BLaER1 treated with 17β-estradiol and CSF1 and Interleukin-3, amounts not matched to agents 10 nM and 100 nM (cell line): Measurements from ENCODE around the gene TMIE.

Experiments used
- H3K27ac ChIP-seq, 11 experiments: shearing (Covaris generic); formaldehyde crosslinking; 2 replicates each; pipeline ENCODE4 v1.8.1; 2022
- H3K27me3 ChIP-seq, 11 experiments: shearing (Covaris generic); formaldehyde crosslinking; 2 replicates each; pipeline ENCODE4 v1.8.1; 2022
- H3K36me3 ChIP-seq, 11 experiments: shearing (Covaris generic); formaldehyde crosslinking; 2 replicates each; pipeline ENCODE4 v1.8.1; 2022
- H3K4me1 ChIP-seq, 10 experiments: shearing (Covaris generic); formaldehyde crosslinking; 2 replicates each; pipeline ENCODE4 v1.8.1; 2022
- H3K4me2 ChIP-seq, 11 experiments: shearing (Covaris generic); formaldehyde crosslinking; 2 replicates each; pipeline ENCODE4 v1.8.1; 2022
- H3K4me3 ChIP-seq, 10 experiments: shearing (Covaris generic); formaldehyde crosslinking; 2 replicates each; pipeline ENCODE4 v1.8.1; 2022
- H3K9ac ChIP-seq, 11 experiments: shearing (Covaris generic); formaldehyde crosslinking; 2 replicates each; pipeline ENCODE4 v1.8.1; 2022
- H3K9me3 ChIP-seq, 11 experiments: shearing (Covaris generic); formaldehyde crosslinking; replicated peaks in 1 of 11; 2 replicates each; pipeline ENCODE4 v1.8.1; 2022
- H4K20me1 ChIP-seq, 11 experiments: shearing (Covaris generic); formaldehyde crosslinking; 2 replicates each; pipeline ENCODE4 v1.8.1; 2022
- Cebpa-rat ChIP-seq, 11 experiments: shearing (Covaris generic); IDR thresholded peaks; 2 replicates each; pipeline ENCODE4 v1.8.1; 2022

The TMIE gene

GRCh38 chr3:46708401-46709156 lies 7.4 kb downstream of the TMIE start:
- no peaks in the 10 kb centered on the region for H3K27me3 ChIP-seq
- no peaks in the 10 kb centered on the region for H3K9me3 ChIP-seq
- H3K4me1 ChIP-seq: peaks cover 12 to 54% (median 43%) of the 10 kb centered on the region in 10 experiments; a peak in 19 of 20 replicates
- H3K27ac ChIP-seq: no peak overlapping the region
- no peak for TF ChIP-seq Cebpa-rat (IDR thresholded peaks at IDR 0.05)
- no peaks in the 10 kb centered on the region; a peak in 1 of 22 replicates for H3K36me3 ChIP-seq
- H3K4me3 ChIP-seq: no peak overlapping the region
- peaks cover 0 to 29% (median 0%) of the 10 kb centered on the region in 11 experiments; a peak in 5 of 22 replicates for H4K20me1 ChIP-seq
- H3K4me2 ChIP-seq: peak overlapping the region in 4 of 11 experiments; percentile 4 to 19 (median 8); a peak in 1 of 22 replicates
- no peak overlapping the region for H3K9ac ChIP-seq

- H3K9ac ChIP-seq: no peak overlapping the region
- H3K9me3 ChIP-seq: no peaks in the 10 kb centered on the region
- peaks cover 18 to 60% (median 50%) of the 10 kb centered on the region in 10 experiments; a peak in 19 of 20 replicates for H3K4me1 ChIP-seq
- no peaks in the 10 kb centered on the region; a peak in 1 of 22 replicates for H3K36me3 ChIP-seq
- no peak for TF ChIP-seq Cebpa-rat (IDR thresholded peaks at IDR 0.05)
- no peak overlapping the region for H3K4me3 ChIP-seq
- peak overlapping the region in 2 of 11 experiments; percentile 6 to 8; a peak in 1 of 22 replicates for H3K4me2 ChIP-seq
- peaks cover 0 to 29% (median 0%) of the 10 kb centered on the region in 11 experiments; a peak in 5 of 22 replicates for H4K20me1 ChIP-seq
- no peaks in the 10 kb centered on the region for H3K27me3 ChIP-seq
- no peak overlapping the region for H3K27ac ChIP-seq
Observed at GRCh38 chr3:46709157-46709654, 8.0 kb downstream of the TMIE start.

DNA sequence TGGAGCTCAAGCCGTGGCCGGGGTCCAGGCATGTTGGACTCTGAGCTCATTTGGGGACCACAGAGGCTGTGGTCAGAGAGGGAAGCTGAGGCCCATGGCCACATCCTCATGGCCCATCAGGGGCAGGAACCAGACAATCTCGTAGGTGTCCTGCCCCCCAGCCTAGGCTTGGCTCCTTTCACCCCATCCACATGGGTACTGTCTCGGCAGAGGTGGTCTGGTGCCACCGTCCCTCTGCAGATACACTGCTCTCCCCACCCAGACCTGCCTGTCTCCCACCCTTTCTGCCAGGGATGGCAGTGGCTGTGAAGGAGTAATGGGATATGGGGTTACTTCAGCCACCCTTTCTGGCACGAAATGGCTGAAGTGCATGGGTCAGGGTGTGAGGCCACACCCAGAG lies 8.5 kb downstream of the TMIE start:
- H4K20me1 ChIP-seq: peaks cover 0 to 27% (median 0%) of the 10 kb centered on the region in 11 experiments; a peak in 5 of 22 replicates
- H3K36me3 ChIP-seq: no peaks in the 10 kb centered on the region; a peak in 1 of 22 replicates
- H3K9me3 ChIP-seq: no peaks in the 10 kb centered on the region
- no peak overlapping the region for H3K9ac ChIP-seq
- no peak overlapping the region for H3K4me3 ChIP-seq
- no peaks in the 10 kb centered on the region for H3K27me3 ChIP-seq
- H3K27ac ChIP-seq: no peak overlapping the region
- no peak for TF ChIP-seq Cebpa-rat (IDR thresholded peaks at IDR 0.05)
- peaks cover 19 to 65% (median 54%) of the 10 kb centered on the region in 10 experiments; a peak in 19 of 20 replicates for H3K4me1 ChIP-seq
- no peak overlapping the region for H3K4me2 ChIP-seq

DNA sequence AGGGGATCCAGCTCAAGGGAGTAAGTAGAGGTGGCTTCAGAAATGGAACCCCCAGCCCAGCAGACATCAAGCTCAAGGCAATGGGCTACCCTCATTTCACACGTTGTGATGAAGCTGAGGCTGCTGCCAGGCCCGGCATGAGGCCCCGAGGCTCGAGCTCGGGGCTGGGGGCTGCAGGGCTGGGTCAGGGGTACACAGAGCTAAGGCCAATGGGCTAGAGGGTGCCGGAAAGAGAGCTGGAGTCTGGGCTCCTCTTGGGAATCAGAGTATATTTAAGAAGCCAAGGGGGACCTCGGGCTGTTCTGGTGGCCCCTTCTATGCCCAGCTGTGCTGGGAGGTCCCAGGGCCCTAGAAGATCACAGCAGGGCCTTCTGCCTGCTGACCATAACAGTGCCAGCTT lies 9.0 kb downstream of the TMIE start:
- Histone ChIP-seq H3K9ac (no peak overlapping the region), H3K4me2 (no peak overlapping the region), H3K36me3 (no peaks in the 10 kb centered on the region; a peak in 1 of 22 replicates), H3K27me3 (no peaks in the 10 kb centered on the region), H4K20me1 (peaks cover 0 to 26% (median 0%) of the 10 kb centered on the region in 11 experiments; a peak in 5 of 22 replicates), H3K4me3 (no peak overlapping the region), H3K9me3 (no peaks in the 10 kb centered on the region), H3K4me1 (peaks cover 19 to 65% (median 54%) of the 10 kb centered on the region in 10 experiments; a peak in 19 of 20 replicates), H3K27ac (no peak overlapping the region)
- no peak for TF ChIP-seq Cebpa-rat (IDR thresholded peaks at IDR 0.05)

- H3K36me3 ChIP-seq: no peaks in the 10 kb centered on the region; a peak in 1 of 22 replicates
- H3K9ac ChIP-seq: no peak overlapping the region
- no peak overlapping the region for H3K27ac ChIP-seq
- peaks cover 22 to 62% (median 51%) of the 10 kb centered on the region in 10 experiments; a peak in 19 of 20 replicates for H3K4me1 ChIP-seq
- H3K27me3 ChIP-seq: no peaks in the 10 kb centered on the region
- H4K20me1 ChIP-seq: peaks cover 0 to 21% (median 0%) of the 10 kb centered on the region in 11 experiments; a peak in 5 of 22 replicates
- no peaks in the 10 kb centered on the region for H3K9me3 ChIP-seq
- no peak for TF ChIP-seq Cebpa-rat (IDR thresholded peaks at IDR 0.05)
- H3K4me2 ChIP-seq: no peak overlapping the region
- no peak overlapping the region for H3K4me3 ChIP-seq
Observed at GRCh38 chr3:46710671-46711295, 9.6 kb downstream of the TMIE start.

DNA sequence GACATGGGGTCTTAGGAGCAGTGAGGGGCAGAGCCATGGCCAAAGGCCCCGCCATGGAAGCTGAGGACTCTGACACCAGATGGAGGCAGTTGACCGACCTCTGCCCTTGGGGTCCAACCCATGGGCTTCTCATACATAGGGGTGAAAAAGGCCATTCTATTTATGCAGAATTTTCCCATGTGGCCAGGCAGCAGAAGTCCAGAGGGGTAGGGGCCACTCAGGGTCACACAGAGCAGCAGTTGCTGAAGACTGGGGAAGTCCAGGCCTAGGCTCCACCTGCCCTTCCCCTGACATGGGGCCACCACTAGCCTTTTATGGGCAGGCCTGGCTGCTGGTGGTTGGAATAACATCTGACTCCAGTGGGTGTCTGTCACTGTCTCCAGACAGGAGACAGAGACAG lies 10.1 kb downstream of the TMIE start:
- H3K9me3 ChIP-seq: no peaks in the 10 kb centered on the region
- H3K27me3 ChIP-seq: no peaks in the 10 kb centered on the region
- H3K27ac ChIP-seq: no peak overlapping the region
- no peak for TF ChIP-seq Cebpa-rat (IDR thresholded peaks at IDR 0.05)
- H3K4me2 ChIP-seq: no peak overlapping the region
- peaks cover 0 to 16% (median 0%) of the 10 kb centered on the region in 11 experiments; a peak in 4 of 22 replicates for H4K20me1 ChIP-seq
- H3K36me3 ChIP-seq: no peaks in the 10 kb centered on the region; a peak in 1 of 22 replicates
- H3K4me1 ChIP-seq: peaks cover 22 to 57% (median 47%) of the 10 kb centered on the region in 10 experiments; a peak in 19 of 20 replicates
- H3K4me3 ChIP-seq: no peak overlapping the region
- no peak overlapping the region for H3K9ac ChIP-seq

GRCh38 chr3:46711760-46712159 lies 10.6 kb downstream of the TMIE start:
- H3K36me3 ChIP-seq: no peaks in the 10 kb centered on the region; a peak in 1 of 22 replicates
- no peak overlapping the region for H3K27ac ChIP-seq
- no peaks in the 10 kb centered on the region for H3K27me3 ChIP-seq
- no peak for TF ChIP-seq Cebpa-rat (IDR thresholded peaks at IDR 0.05)
- no peak overlapping the region for H3K4me2 ChIP-seq
- H3K9ac ChIP-seq: no peak overlapping the region
- no peak overlapping the region for H3K4me3 ChIP-seq
- H3K4me1 ChIP-seq: peaks cover 22 to 56% (median 43%) of the 10 kb centered on the region in 10 experiments; a peak in 19 of 20 replicates
- no peaks in the 10 kb centered on the region for H3K9me3 ChIP-seq
- H4K20me1 ChIP-seq: peaks cover 0 to 11% (median 0%) of the 10 kb centered on the region in 11 experiments; a peak in 4 of 22 replicates

DNA sequence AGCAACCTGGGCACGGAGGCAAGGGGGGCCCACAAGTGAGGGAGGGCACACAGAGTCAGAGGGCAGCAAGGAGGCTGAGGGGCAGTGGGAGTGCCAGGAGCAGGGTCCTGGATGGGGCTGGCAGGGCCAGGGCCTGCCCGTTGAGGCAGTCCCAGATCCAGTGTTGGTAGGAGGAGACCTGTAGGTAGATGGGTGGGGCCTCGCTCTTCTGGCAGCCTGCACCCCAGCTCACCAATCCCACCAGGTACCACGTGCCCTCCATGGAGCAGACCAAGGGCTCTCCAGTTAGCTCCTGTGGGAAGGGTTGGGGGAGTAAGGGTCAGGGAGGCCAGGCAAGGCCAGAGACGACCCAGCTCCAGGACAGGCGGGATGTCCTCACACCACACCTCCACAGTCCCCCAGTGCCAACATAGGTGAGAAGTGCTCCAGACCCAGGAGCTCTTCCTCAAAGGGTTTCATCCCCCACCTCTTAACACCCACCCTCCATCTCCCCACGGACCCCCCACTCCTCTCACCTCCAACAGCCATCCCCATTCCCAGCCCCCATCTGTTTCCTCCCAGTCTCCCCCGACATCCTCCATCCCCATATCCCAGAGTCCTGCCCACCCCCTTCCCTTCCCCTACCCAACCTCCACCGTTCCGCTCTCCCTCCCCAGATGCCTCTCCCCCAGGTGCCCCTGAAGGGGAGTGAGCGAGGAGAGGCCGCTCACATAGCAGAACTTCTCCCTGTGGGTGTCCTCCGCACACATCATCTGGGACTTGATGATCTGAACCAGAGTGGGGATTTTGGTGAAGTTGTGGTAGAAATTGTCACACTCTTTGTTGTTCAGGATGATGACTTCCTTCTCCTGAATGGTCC lies 11.2 kb downstream of the TMIE start:
- Histone ChIP-seq H3K27me3 (no peaks in the 10 kb centered on the region), H3K9me3 (no peaks in the 10 kb centered on the region), H4K20me1 (peaks cover 0 to 5% (median 0%) of the 10 kb centered on the region in 11 experiments; a peak in 4 of 22 replicates), H3K4me2 (peak overlapping the region in 10 of 11 experiments; percentile 0 to 71 (median 60); a peak in 17 of 22 replicates), H3K9ac (no peak overlapping the region), H3K27ac (peak overlapping the region in 1 of 11 experiments; percentile 35; a peak in 1 of 22 replicates), H3K4me3 (no peak overlapping the region), H3K36me3 (no peaks in the 10 kb centered on the region; a peak in 1 of 22 replicates), H3K4me1 (peaks cover 22 to 54% (median 39%) of the 10 kb centered on the region in 10 experiments; a peak in 19 of 20 replicates)
- TF ChIP-seq Cebpa-rat (IDR thresholded peaks at IDR 0.05): no peak
